Gastroesophageal sphincter (tissue), 4 donors: ENCODE measurements around the gene ERBIN. TPM values are rescaled to one million over a fixed set of nuclear protein-coding genes. Genes with fewer than 3 reads are reported as not detected.

Experiments
- ATAC-seq: fragments of 150-250 bp; one replicate; pipeline ENCODE4 v1.9.1; 2016; ENCODE audit warnings: mild to moderate bottlenecking, moderate library complexity
- H3K27ac ChIP-seq, 4 donors: fragments of 200-600 bp; sonication (generic) in 3 of 4; 1 replicate in 3 of 4; 2 replicates in 1 of 4; pipeline ENCODE4 v1.5.1; 2016 to 2019
- H3K27me3 ChIP-seq: fragments of 200-600 bp; sonication (generic); one replicate; pipeline ENCODE4 v1.5.1; 2019
- H3K36me3 ChIP-seq, 2 donors: fragments of 200-600 bp; sonication (generic); one replicate each; pipeline ENCODE4 v1.5.1; 2019; ENCODE audit warnings: control low read depth in 1 of 2
- H3K4me1 ChIP-seq, 3 donors: fragments of 200-600 bp; sonication (generic); 1 replicate in 2 of 3; 2 replicates in 1 of 3; pipeline ENCODE4 v1.5.1; 2016 to 2019; ENCODE audit warnings: control low read depth in 2 of 3
- H3K4me3 ChIP-seq, 2 donors: fragments of 200-600 bp; sonication (generic); one replicate each; pipeline ENCODE4 v1.5.1; 2019; ENCODE audit warnings: mild to moderate bottlenecking in 1 of 2, moderate library complexity in 1 of 2
- H3K9me3 ChIP-seq, 3 donors: fragments of 200-600 bp; sonication (generic); one replicate each; pipeline ENCODE4 v1.5.1; 2017 to 2019; ENCODE audit warnings: control low read depth in 2 of 3
- CTCF ChIP-seq, 4 experiments: fragments of 200-600 bp in 2 of 4; fragments of 450-650 bp in 2 of 4; sonication (generic) in 1 of 4; IDR thresholded peaks; one replicate each; pipeline ENCODE4 v1.5.1; 2017 to 2019; ENCODE audit warnings: antibody characterized with exemption in 4 of 4, mild to moderate bottlenecking in 2 of 4, moderate library complexity in 2 of 4
- EP300 ChIP-seq: sonication (generic); formaldehyde crosslinking; IDR thresholded peaks from one replicate; pipeline ENCODE4 v1.6.1; 2017; ENCODE audit warnings: antibody characterized with exemption, mild to moderate bottlenecking
- POLR2A ChIP-seq, 2 donors: fragments of 450-650 bp; IDR thresholded peaks; one replicate each; pipeline ENCODE4 v1.6.1; 2017; ENCODE audit warnings: antibody characterized with exemption in 2 of 2, mild to moderate bottlenecking in 2 of 2, moderate library complexity in 1 of 2
- POLR2AphosphoS5 ChIP-seq: sonication (generic); formaldehyde crosslinking; IDR thresholded peaks from one replicate; pipeline ENCODE4 v1.6.1; 2017; ENCODE audit warnings: antibody characterized with exemption
- WGBS, 2 donors: methylation state at CpG; one replicate each; pipeline ENCODE4 v1.1.5; 2018; ENCODE audit warnings: low coverage in 1 of 2; 5-methylcytosine and 5-hydroxymethylcytosine counted together
- total RNA-seq, 4 donors: library from RNA; depleted of rRNA; stranded (reverse); fragments of >200 nt; gene quantifications; one replicate each; pipeline ENCODE4 v1.1.0, GENCODE V29; 2016

The ERBIN gene
- total RNA-seq, 4 donors from 2014 or later, result 54.4 to 71.6 (median 62.7) TPM

GRCh38 chr5:65943771-65944170 is 17.4 kb downstream of the ERBIN start:
- Histone ChIP-seq H3K4me1 (peaks cover 0 to 6% (median 0%) of the 10 kb centered on the region in 3 donors), H3K4me3 (no peak overlapping the region), H3K9me3 (no peaks in the 10 kb centered on the region), H3K27me3 (no peaks in the 10 kb centered on the region), H3K27ac (no peak overlapping the region), H3K36me3 (no peaks in the 10 kb centered on the region)
- ATAC-seq, result no peak
- WGBS, 2 donors, result 90 to 95% methylated on average over 4 to 5 of the region's 5 CpGs
- TF ChIP-seq POLR2A (IDR thresholded peaks at IDR 0.05) (no peak), EP300 (no peak), POLR2AphosphoS5 (no peak), CTCF (IDR thresholded peaks at IDR 0.05) (no peak)

GRCh38 chr5:65946198-65946745 is 19.9 kb downstream of the ERBIN start:
- Histone ChIP-seq H3K4me3 (no peak overlapping the region), H3K27ac (no peak overlapping the region), H3K36me3 (no peaks in the 10 kb centered on the region), H3K9me3 (no peaks in the 10 kb centered on the region), H3K4me1 (peaks cover 0 to 14% (median 0%) of the 10 kb centered on the region in 3 donors), H3K27me3 (no peaks in the 10 kb centered on the region)
- TF ChIP-seq POLR2A (IDR thresholded peaks at IDR 0.05), result no peak
- no peak for ATAC-seq
- WGBS, 2 donors, result 100% methylated on average over 2 of the region's 2 CpGs

GRCh38 chr5:65948115-65948747 is 21.9 kb downstream of the ERBIN start:
- no peak for TF ChIP-seq CTCF (IDR thresholded peaks at IDR 0.05)
- TF ChIP-seq POLR2AphosphoS5, result no peak
- TF ChIP-seq EP300, result no peak
- ATAC-seq, result no peak
- Histone ChIP-seq H3K4me1 (peaks cover 0 to 34% (median 2%) of the 10 kb centered on the region in 3 donors), H3K27me3 (no peaks in the 10 kb centered on the region), H3K36me3 (no peaks in the 10 kb centered on the region), H3K9me3 (no peaks in the 10 kb centered on the region), H3K4me3 (no peak overlapping the region), H3K27ac (no peak overlapping the region)
- WGBS, 2 donors, result 70 to 78% methylated on average over 3 to 4 of the region's 4 CpGs

- ATAC-seq, result no peak
- WGBS, 2 donors, result 76 to 100% methylated on average over 2 to 3 of the region's 3 CpGs
- Histone ChIP-seq H3K4me1 (peaks cover 0 to 51% (median 2%) of the 10 kb centered on the region in 3 donors), H3K4me3 (no peak overlapping the region), H3K9me3 (no peaks in the 10 kb centered on the region), H3K27ac (no peak overlapping the region), H3K36me3 (no peaks in the 10 kb centered on the region), H3K27me3 (no peaks in the 10 kb centered on the region)
- TF ChIP-seq EP300 (no peak), POLR2AphosphoS5 (no peak), CTCF (IDR thresholded peaks at IDR 0.05) (no peak), POLR2A (IDR thresholded peaks at IDR 0.05) (no peak)
Measured at GRCh38 chr5:65951330-65951729, 25.0 kb downstream of the ERBIN start.

GRCh38 chr5:65952259-65952658 is 25.9 kb downstream of the ERBIN start:
- 13 to 29% methylated on average over 1 of the region's 1 CpG for WGBS, 2 donors
- Histone ChIP-seq H3K27ac (no peak overlapping the region), H3K9me3 (no peaks in the 10 kb centered on the region), H3K36me3 (no peaks in the 10 kb centered on the region), H3K4me3 (no peak overlapping the region), H3K27me3 (no peaks in the 10 kb centered on the region), H3K4me1 (peaks cover 0 to 55% (median 2%) of the 10 kb centered on the region in 3 donors)
- TF ChIP-seq EP300, result no peak
- no peak for TF ChIP-seq CTCF (IDR thresholded peaks at IDR 0.05)
- TF ChIP-seq POLR2AphosphoS5, result no peak
- no peak for TF ChIP-seq POLR2A (IDR thresholded peaks at IDR 0.05)
- no peak for ATAC-seq
